Measurements from ENCODE around the gene NLRP1.

NLRP1 gene

GRCh38 chr17:5526821-5527598, 57.3 kb downstream of the NLRP1 start:
- Histone ChIP-seq H2AFZ (ENCODE audit: low read length) (no peak overlapping the region), H3K9ac (ENCODE audit: low read depth, low read length, poor library complexity, severe bottlenecking) (no peak overlapping the region), H3F3A (ENCODE audit: low read depth) (no peaks in the 10 kb centered on the region), H3K27me3 (ENCODE audit: insufficient read depth, low read length, poor library complexity, severe bottlenecking) (no peaks in the 10 kb centered on the region), H3K9me3 (ENCODE audit: insufficient read depth, low read depth, low read length) (no peaks in the 10 kb centered on the region), H3K4me1 (ENCODE audit: insufficient read depth, low read length, poor library complexity, severe bottlenecking) (peaks cover 15% of the 10 kb centered on the region), H3K79me2 (ENCODE audit: insufficient read depth, low read length) (no peaks in the 10 kb centered on the region), H3K4me3 (ENCODE audit: low read length, poor library complexity, severe bottlenecking) (no peak overlapping the region), H3K36me3 (ENCODE audit: insufficient read depth, low read length) (no peaks in the 10 kb centered on the region), H4K20me1 (ENCODE audit: insufficient read depth, low read length, poor library complexity, severe bottlenecking) (no peaks in the 10 kb centered on the region), H3K9me2 (replicated peaks; ENCODE audit: low read depth, low read length) (no peaks in the 10 kb centered on the region), H3K4me2 (ENCODE audit: low read depth, low read length, poor library complexity, severe bottlenecking) (peak overlapping the region; percentile 51)
- TF ChIP-seq CTCF (conservative IDR thresholded peaks at IDR 0.05; ENCODE audit: low read length) (no peak), EZH2phosphoT487 (IDR thresholded peaks at IDR 0.05; ENCODE audit: borderline replicate concordance) (no peak)

- H3K9me3 ChIP-seq (ENCODE audit: insufficient read depth, low read depth, low read length) = no peaks in the 10 kb centered on the region
- H3K9me2 ChIP-seq (replicated peaks; ENCODE audit: low read depth, low read length) = no peaks in the 10 kb centered on the region
- no peak overlapping the region for H3K4me2 ChIP-seq (ENCODE audit: low read depth, low read length, poor library complexity, severe bottlenecking)
- H4K20me1 ChIP-seq (ENCODE audit: insufficient read depth, low read length, poor library complexity, severe bottlenecking) = no peaks in the 10 kb centered on the region
- H3K79me2 ChIP-seq (ENCODE audit: insufficient read depth, low read length) = no peaks in the 10 kb centered on the region
- H3K27me3 ChIP-seq (ENCODE audit: insufficient read depth, low read length, poor library complexity, severe bottlenecking) = no peaks in the 10 kb centered on the region
- no peak overlapping the region for H2AFZ ChIP-seq (ENCODE audit: low read length)
- H3K36me3 ChIP-seq (ENCODE audit: insufficient read depth, low read length) = no peaks in the 10 kb centered on the region
- H3K4me1 ChIP-seq (ENCODE audit: insufficient read depth, low read length, poor library complexity, severe bottlenecking) = peaks cover 15% of the 10 kb centered on the region
- H3F3A ChIP-seq (ENCODE audit: low read depth) = no peaks in the 10 kb centered on the region
- no peak overlapping the region for H3K9ac ChIP-seq (ENCODE audit: low read depth, low read length, poor library complexity, severe bottlenecking)
- TF ChIP-seq CTCF (conservative IDR thresholded peaks at IDR 0.05; ENCODE audit: low read length) (no peak), EZH2phosphoT487 (IDR thresholded peaks at IDR 0.05; ENCODE audit: borderline replicate concordance) (no peak)
- no peak overlapping the region for H3K4me3 ChIP-seq (ENCODE audit: low read length, poor library complexity, severe bottlenecking)
Measured at GRCh38 chr17:5523249-5523648, 61.1 kb downstream of the NLRP1 start.

- Histone ChIP-seq H3K27me3 (ENCODE audit: insufficient read depth, low read length, poor library complexity, severe bottlenecking) (no peaks in the 10 kb centered on the region), H3K4me1 (ENCODE audit: insufficient read depth, low read length, poor library complexity, severe bottlenecking) (peaks cover 15% of the 10 kb centered on the region), H3K9me3 (ENCODE audit: insufficient read depth, low read depth, low read length) (no peaks in the 10 kb centered on the region), H2AFZ (ENCODE audit: low read length) (no peak overlapping the region), H3K79me2 (ENCODE audit: insufficient read depth, low read length) (no peaks in the 10 kb centered on the region), H3K9ac (ENCODE audit: low read depth, low read length, poor library complexity, severe bottlenecking) (no peak overlapping the region), H3K9me2 (replicated peaks; ENCODE audit: low read depth, low read length) (no peaks in the 10 kb centered on the region), H3K4me3 (ENCODE audit: low read length, poor library complexity, severe bottlenecking) (no peak overlapping the region), H3F3A (ENCODE audit: low read depth) (no peaks in the 10 kb centered on the region), H3K4me2 (ENCODE audit: low read depth, low read length, poor library complexity, severe bottlenecking) (no peak overlapping the region), H4K20me1 (ENCODE audit: insufficient read depth, low read length, poor library complexity, severe bottlenecking) (no peaks in the 10 kb centered on the region), H3K36me3 (ENCODE audit: insufficient read depth, low read length) (no peaks in the 10 kb centered on the region)
- no peak for TF ChIP-seq EZH2phosphoT487 (IDR thresholded peaks at IDR 0.05; ENCODE audit: borderline replicate concordance)
- peak; percentile 39 for TF ChIP-seq CTCF (conservative IDR thresholded peaks at IDR 0.05; ENCODE audit: low read length)
Measured at GRCh38 chr17:5522476-5522875, 61.8 kb downstream of the NLRP1 start.

Measured in Loucy (cell line).